K562 (cell line): Measurements from ENCODE around the gene ATAD3B. TPM values are rescaled to one million over a fixed set of nuclear protein-coding genes. Genes with fewer than 3 reads are reported as not detected.
"Not testable (repeated sequence)": the region's sequence is repeated elsewhere in the genome, so short reads cannot be mapped to it uniquely, and the experiment has no call there.

ENCODE experiments used
- ATF7 ChIP-seq: fragments of 450-650 bp; IDR thresholded peaks from 2 replicates; pipeline ENCODE4 v1.7.1; 2014; ENCODE audit warnings: mild to moderate bottlenecking, moderate library complexity
- CBFA2T3 ChIP-seq: fragments of 450-650 bp; IDR thresholded peaks from 2 replicates; pipeline ENCODE4 v1.6.1; 2017
- CC2D1A ChIP-seq: fragments of 450-650 bp; IDR thresholded peaks from 2 replicates; pipeline ENCODE4 v1.6.1; 2017; ENCODE audit warnings: mild to moderate bottlenecking
- CXXC5 ChIP-seq: fragments of 250-450 bp; sonication (Bioruptor Pico); IDR thresholded peaks from 2 replicates; pipeline ENCODE4 v1.8.0; 2022; ENCODE audit warnings: inconsistent platforms, mild to moderate bottlenecking, moderate library complexity
- E2F1 ChIP-seq: sonication (generic); formaldehyde crosslinking; IDR thresholded peaks from 2 replicates; pipeline ENCODE4 v1.8.1; 2023; ENCODE audit warnings: mild to moderate bottlenecking, missing genetic modification reagents, moderate library complexity
- FOSL1 ChIP-seq: fragments of 200-800 bp; sonication (Bioruptor generic); conservative IDR thresholded peaks from 2 replicates; pipeline ENCODE4 v1.6.1; 2016; ENCODE audit warnings: missing genetic modification characterization, missing compliant biosample characterization
- HDAC2 ChIP-seq: fragments of 450-650 bp; IDR thresholded peaks from 2 replicates; pipeline ENCODE4 v1.6.1; 2016; ENCODE audit warnings: mild to moderate bottlenecking
- KDM1A ChIP-seq, 2 experiments: fragments of 450-650 bp; IDR thresholded peaks; 2 replicates each; pipeline ENCODE4 v1.6.1; 2016; ENCODE audit warnings: mild to moderate bottlenecking in 2 of 2
- NFIC ChIP-seq: fragments of 450-650 bp; IDR thresholded peaks from 2 replicates; pipeline ENCODE4 v1.6.1; 2017; ENCODE audit warnings: mild to moderate bottlenecking, inconsistent platforms
- NR2C1 ChIP-seq, 2 experiments: fragments of 450-650 bp; IDR thresholded peaks; 2 replicates each; pipeline ENCODE4 v1.6.1; 2017; ENCODE audit warnings: mild to moderate bottlenecking in 2 of 2, antibody characterized with exemption in 1 of 2, inconsistent platforms in 1 of 2, missing compliant biosample characterization in 1 of 2, missing genetic modification characterization in 1 of 2
- RAD51 ChIP-seq: fragments of 450-650 bp; IDR thresholded peaks from 2 replicates; pipeline ENCODE4 v1.7.1; 2016; ENCODE audit warnings: low read depth, mild to moderate bottlenecking, borderline replicate concordance
- SMARCE1 ChIP-seq: fragments of 450-650 bp; IDR thresholded peaks from 2 replicates; pipeline ENCODE4 v1.7.1; 2016; ENCODE audit warnings: mild to moderate bottlenecking
- SOX6 ChIP-seq: fragments of 450-650 bp; IDR thresholded peaks from 2 replicates; pipeline ENCODE4 v1.6.1; 2014; ENCODE audit warnings: mild to moderate bottlenecking
- SP1 ChIP-seq: sonication (generic); formaldehyde crosslinking; IDR thresholded peaks from 2 replicates; pipeline ENCODE4 v1.8.1; 2022; ENCODE audit warnings: mild to moderate bottlenecking, missing genetic modification reagents
- TARDBP ChIP-seq: fragments of 450-650 bp; IDR thresholded peaks from 2 replicates; pipeline ENCODE4 v1.6.1; 2016
- TFAP4 ChIP-seq: sonication (generic); formaldehyde crosslinking; IDR thresholded peaks from 2 replicates; pipeline ENCODE4 v1.8.0; 2022; ENCODE audit warnings: missing genetic modification reagents, mild to moderate bottlenecking, moderate library complexity, borderline replicate concordance
- polyA plus RNA-seq, 8 experiments: library from polyadenylated mRNA; depleted of rRNA in 4 of 8; stranded (reverse) in 5 of 8; unstranded in 3 of 8; fragments of >200 nt; fragmentation: Nextera tagmentation in 2 of 8; fragmentation: Illumina TruSeq in 1 of 8; extraction: Ambion mirVana in 2 of 8; extraction: Trizol in 1 of 8; gene quantifications; 2 replicates each; pipeline versions ENCODE4 v1.2.1 to v1.2.3, GENCODE V29; 2011 to 2014; ENCODE audit warnings: inconsistent platforms in 1 of 8, missing spikeins in 1 of 8
- total RNA-seq, 7 experiments: library from RNA; depleted of rRNA in 6 of 7; stranded (reverse); fragments of >200 nt in 6 of 7; fragmentation: Illumina TruSeq in 2 of 7; extraction: Trizol in 2 of 7; gene quantifications; 2 replicates each; pipeline versions ENCODE4 v1.2.1 to v1.2.3, GENCODE V29; 2011 to 2021; ENCODE audit warnings: low replicate concordance in 1 of 7
- TF ChIP-seq, protein P1 (sequence below): fragments of 200-800 bp; sonication (Bioruptor generic); IDR thresholded peaks from 2 replicates; pipeline ENCODE4 v1.6.1; 2017; ENCODE audit warnings: missing genetic modification characterization, missing compliant biosample characterization
- TF ChIP-seq, protein P2 (sequence below): sonication (generic); formaldehyde crosslinking; IDR thresholded peaks from 2 replicates; pipeline ENCODE4 v1.8.1; 2023; ENCODE audit warnings: mild to moderate bottlenecking, missing genetic modification reagents
- TF ChIP-seq, protein P3 (sequence below): sonication (generic); formaldehyde crosslinking; IDR thresholded peaks from 2 replicates; pipeline ENCODE4 v1.8.1; 2023; ENCODE audit warnings: mild to moderate bottlenecking, missing genetic modification reagents

ATAD3B gene
- total and polyA plus RNA-seq, 9 of the 15 experiments (the other 6 are each of a cell fraction or from before 2014, with no cell fraction given), result 0.07 to 113 (median 27.7) TPM

- TF ChIP-seq, protein P1, sequence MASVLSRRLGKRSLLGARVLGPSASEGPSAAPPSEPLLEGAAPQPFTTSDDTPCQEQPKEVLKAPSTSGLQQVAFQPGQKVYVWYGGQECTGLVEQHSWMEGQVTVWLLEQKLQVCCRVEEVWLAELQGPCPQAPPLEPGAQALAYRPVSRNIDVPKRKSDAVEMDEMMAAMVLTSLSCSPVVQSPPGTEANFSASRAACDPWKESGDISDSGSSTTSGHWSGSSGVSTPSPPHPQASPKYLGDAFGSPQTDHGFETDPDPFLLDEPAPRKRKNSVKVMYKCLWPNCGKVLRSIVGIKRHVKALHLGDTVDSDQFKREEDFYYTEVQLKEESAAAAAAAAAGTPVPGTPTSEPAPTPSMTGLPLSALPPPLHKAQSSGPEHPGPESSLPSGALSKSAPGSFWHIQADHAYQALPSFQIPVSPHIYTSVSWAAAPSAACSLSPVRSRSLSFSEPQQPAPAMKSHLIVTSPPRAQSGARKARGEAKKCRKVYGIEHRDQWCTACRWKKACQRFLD (CRISPR knock-in tag), result peak; percentile 65; the same call in 1 of the 2 replicates
- TF ChIP-seq CBFA2T3, result peak; percentile 18; the same call in 1 of the 2 replicates
- TF ChIP-seq SOX6, result peak; percentile 94
- TF ChIP-seq, protein P2, sequence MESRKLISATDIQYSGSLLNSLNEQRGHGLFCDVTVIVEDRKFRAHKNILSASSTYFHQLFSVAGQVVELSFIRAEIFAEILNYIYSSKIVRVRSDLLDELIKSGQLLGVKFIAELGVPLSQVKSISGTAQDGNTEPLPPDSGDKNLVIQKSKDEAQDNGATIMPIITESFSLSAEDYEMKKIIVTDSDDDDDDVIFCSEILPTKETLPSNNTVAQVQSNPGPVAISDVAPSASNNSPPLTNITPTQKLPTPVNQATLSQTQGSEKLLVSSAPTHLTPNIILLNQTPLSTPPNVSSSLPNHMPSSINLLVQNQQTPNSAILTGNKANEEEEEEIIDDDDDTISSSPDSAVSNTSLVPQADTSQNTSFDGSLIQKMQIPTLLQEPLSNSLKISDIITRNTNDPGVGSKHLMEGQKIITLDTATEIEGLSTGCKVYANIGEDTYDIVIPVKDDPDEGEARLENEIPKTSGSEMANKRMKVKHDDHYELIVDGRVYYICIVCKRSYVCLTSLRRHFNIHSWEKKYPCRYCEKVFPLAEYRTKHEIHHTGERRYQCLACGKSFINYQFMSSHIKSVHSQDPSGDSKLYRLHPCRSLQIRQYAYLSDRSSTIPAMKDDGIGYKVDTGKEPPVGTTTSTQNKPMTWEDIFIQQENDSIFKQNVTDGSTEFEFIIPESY, result peak; percentile 48; the same call in 1 of the 2 replicates
- TF ChIP-seq NR2C1 (IDR thresholded peaks at IDR 0.05), result peak; percentile 58; the same call in 1 of the 2 replicates
- TF ChIP-seq NR2C1 (tag; IDR thresholded peaks at IDR 0.05), result not testable (repeated sequence)
- TF ChIP-seq E2F1 (CRISPR knock-in tag), result 0 out of 2 replicates have a peak, but pooled peaks have one; percentile 52
- peak; percentile 70 for TF ChIP-seq SP1
- TF ChIP-seq HDAC2, result peak; percentile 53
- TF ChIP-seq KDM1A (IDR thresholded peaks at IDR 0.05), result peak; percentile 17 to 41; a peak in 1 of 4 replicates
- peak; percentile 96 for TF ChIP-seq RAD51
- TF ChIP-seq, protein P3, sequence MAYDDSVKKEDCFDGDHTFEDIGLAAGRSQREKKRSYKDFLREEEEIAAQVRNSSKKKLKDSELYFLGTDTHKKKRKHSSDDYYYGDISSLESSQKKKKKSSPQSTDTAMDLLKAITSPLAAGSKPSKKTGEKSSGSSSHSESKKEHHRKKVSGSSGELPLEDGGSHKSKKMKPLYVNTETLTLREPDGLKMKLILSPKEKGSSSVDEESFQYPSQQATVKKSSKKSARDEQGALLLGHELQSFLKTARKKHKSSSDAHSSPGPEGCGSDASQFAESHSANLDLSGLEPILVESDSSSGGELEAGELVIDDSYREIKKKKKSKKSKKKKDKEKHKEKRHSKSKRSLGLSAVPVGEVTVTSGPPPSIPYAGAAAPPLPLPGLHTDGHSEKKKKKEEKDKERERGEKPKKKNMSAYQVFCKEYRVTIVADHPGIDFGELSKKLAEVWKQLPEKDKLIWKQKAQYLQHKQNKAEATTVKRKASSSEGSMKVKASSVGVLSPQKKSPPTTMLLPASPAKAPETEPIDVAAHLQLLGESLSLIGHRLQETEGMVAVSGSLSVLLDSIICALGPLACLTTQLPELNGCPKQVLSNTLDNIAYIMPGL (CRISPR knock-in tag), result 0 out of 2 replicates have a peak, but pooled peaks have one; percentile 55
- TF ChIP-seq TARDBP, result peak; percentile 74; the same call in 1 of the 2 replicates
- 0 out of 2 replicates have a peak, but pooled peaks have one; percentile 38 for TF ChIP-seq FOSL1 (tag)
- peak; percentile 18; the same call in 1 of the 2 replicates for TF ChIP-seq NFIC
- peak; percentile 50; the same call in 1 of the 2 replicates for TF ChIP-seq CC2D1A
- TF ChIP-seq ATF7, result peak; percentile 38; the same call in 1 of the 2 replicates
- peak; percentile 98 for TF ChIP-seq TFAP4 (CRISPR knock-in tag)
- TF ChIP-seq SMARCE1, result peak; percentile 27; the same call in 1 of the 2 replicates
- TF ChIP-seq CXXC5 (CRISPR knock-in tag), result peak; percentile 75
Measured at GRCh38 chr1:1504777-1505365, 33.3 kb downstream of the ATAD3B start (continued).
